ENCODE data around the gene KRT32. TPM values are rescaled to one million over a fixed set of nuclear protein-coding genes. Genes with fewer than 3 reads are reported as not detected.

Gene KRT32
- polyA plus RNA-seq, 1 donor (not counting 4 experiments of a cell fraction or from before 2014, with no cell fraction given), result not detected

DNA sequence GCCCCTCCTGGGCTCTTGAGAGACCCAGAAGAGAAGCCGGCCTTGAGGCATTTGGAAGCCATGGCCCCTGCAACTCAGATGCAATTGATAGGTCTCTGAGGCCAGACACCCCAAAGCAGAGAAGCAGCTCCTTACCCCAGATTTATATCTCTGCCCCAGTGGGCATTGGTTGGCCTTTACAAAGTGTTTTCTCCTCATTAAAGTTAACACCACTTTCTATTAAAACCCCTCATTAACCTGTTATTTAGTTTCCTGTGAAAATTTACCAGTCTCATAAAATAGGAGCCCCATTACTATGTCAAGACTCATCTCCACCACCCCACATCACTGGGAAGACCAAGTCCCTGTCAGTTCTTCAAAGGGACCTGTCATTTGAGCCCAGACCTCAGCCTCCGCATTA, 13.8 kb upstream of the KRT32 start, which contains the start of gene KRT35:
TSS of gene KRT35 (minus strand) at position 116 of the 400 bp plus-strand sequence. CDS start at position 62, 54 bp downstream.
- no peak within 1 kb of the TSS for H3K9ac ChIP-seq (ENCODE audit: control insufficient read depth, extremely low read depth, insufficient read depth, low read length)
- no peaks in the 10 kb centered on the region for H4K20me1 ChIP-seq (ENCODE audit: control insufficient read depth, extremely low read depth, insufficient read depth, low read length)
- no peaks in the 10 kb centered on the region for H3K9me1 ChIP-seq (ENCODE audit: control insufficient read depth, extremely low read depth, insufficient read depth, low read length)
- H3K36me3 ChIP-seq (ENCODE audit: control insufficient read depth in 2 of 2, extremely low read depth in 1 of 2, insufficient read depth in 2 of 2, low read length in 2 of 2), result no peaks in the 10 kb centered on the region
- FAIRE-seq (no peak), DNase-seq (ENCODE audit: low read depth, low spot score) (no peak)
- dilution Hi-C loops (cut with MboI; ENCODE audit: extremely low pct_ligation_motif_present, low sequenced_read_pairs), result no loop called here
- no peak within 1 kb of the TSS for H2AFZ ChIP-seq (ENCODE audit: control insufficient read depth, low read length)
- no peak within 1 kb of the TSS for H3K4me2 ChIP-seq (ENCODE audit: control insufficient read depth, extremely low read depth, insufficient read depth, low read depth, low read length)
- H3K9me3 ChIP-seq (ENCODE audit: control insufficient read depth, low read depth, low read length), result no peaks in the 10 kb centered on the region
- H3K27ac ChIP-seq (ENCODE audit: control insufficient read depth, insufficient read depth, low read length), result no peak within 1 kb of the TSS
- no peak for TF ChIP-seq CTCF (optimal IDR thresholded peaks at IDR 0.05 in 1 of 3, IDR thresholded peaks at IDR 0.05 in 1 of 3, conservative IDR thresholded peaks at IDR 0.05 in 1 of 3; ENCODE audit: extremely low read depth in 1 of 3, insufficient read depth in 2 of 3, low read length in 3 of 3)
- TF ChIP-seq EZH2 (IDR thresholded peaks at IDR 0.05; ENCODE audit: low read length), result no peak
- no peak within 1 kb of the TSS for H3K4me3 ChIP-seq (ENCODE audit: control insufficient read depth in 2 of 3, extremely low read depth in 1 of 3, insufficient read depth in 2 of 3, low read depth in 1 of 3, low read length in 3 of 3)
- no peaks in the 10 kb centered on the region for H3K79me2 ChIP-seq (ENCODE audit: control insufficient read depth, insufficient read depth, low read length)
- H3K27me3 ChIP-seq (ENCODE audit: control insufficient read depth, extremely low read depth, insufficient read depth, low read length), result no peaks in the 10 kb centered on the region
- no peaks in the 10 kb centered on the region for H3K4me1 ChIP-seq (ENCODE audit: control insufficient read depth, extremely low read depth, insufficient read depth, low read length)

DNA sequence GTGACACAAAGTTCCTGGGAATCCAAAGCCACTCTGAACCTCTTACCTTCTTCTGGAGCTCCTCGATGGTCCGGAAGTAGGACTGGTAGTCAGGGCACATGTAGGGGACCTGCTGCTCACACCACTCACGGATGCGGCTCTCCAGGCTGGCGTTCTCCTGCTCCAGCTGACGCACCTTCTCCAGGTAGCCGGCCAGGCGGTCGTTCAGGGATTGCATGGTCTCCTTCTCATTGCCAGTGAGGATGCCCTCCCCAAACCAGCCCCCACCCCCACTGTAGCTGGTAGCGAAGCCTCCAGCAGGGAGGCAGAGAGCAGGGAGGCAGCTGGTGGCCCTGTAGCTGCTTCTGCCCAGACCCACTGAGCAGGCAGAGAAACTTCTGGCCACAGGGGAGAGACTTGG, 13.4 kb upstream of the KRT32 start:
- Histone ChIP-seq H3K4me2 (ENCODE audit: control insufficient read depth, extremely low read depth, insufficient read depth, low read depth, low read length) (no peak overlapping the region), H3K36me3 (ENCODE audit: control insufficient read depth in 2 of 2, extremely low read depth in 1 of 2, insufficient read depth in 2 of 2, low read length in 2 of 2) (no peaks in the 10 kb centered on the region), H3K27me3 (ENCODE audit: control insufficient read depth, extremely low read depth, insufficient read depth, low read length) (no peaks in the 10 kb centered on the region), H3K4me1 (ENCODE audit: control insufficient read depth, extremely low read depth, insufficient read depth, low read length) (no peaks in the 10 kb centered on the region), H3K9me1 (ENCODE audit: control insufficient read depth, extremely low read depth, insufficient read depth, low read length) (no peaks in the 10 kb centered on the region), H3K9me3 (ENCODE audit: control insufficient read depth, low read depth, low read length) (no peaks in the 10 kb centered on the region), H2AFZ (ENCODE audit: control insufficient read depth, low read length) (no peak overlapping the region), H3K9ac (ENCODE audit: control insufficient read depth, extremely low read depth, insufficient read depth, low read length) (no peak overlapping the region), H4K20me1 (ENCODE audit: control insufficient read depth, extremely low read depth, insufficient read depth, low read length) (no peaks in the 10 kb centered on the region), H3K27ac (ENCODE audit: control insufficient read depth, insufficient read depth, low read length) (no peak overlapping the region), H3K4me3 (ENCODE audit: control insufficient read depth in 2 of 3, extremely low read depth in 1 of 3, insufficient read depth in 2 of 3, low read depth in 1 of 3, low read length in 3 of 3) (no peak overlapping the region), H3K79me2 (ENCODE audit: control insufficient read depth, insufficient read depth, low read length) (no peaks in the 10 kb centered on the region)
- no peak for DNase-seq (ENCODE audit: low read depth, low spot score)
- no peak for FAIRE-seq
- TF ChIP-seq EZH2 (IDR thresholded peaks at IDR 0.05; ENCODE audit: low read length) (no peak), CTCF (optimal IDR thresholded peaks at IDR 0.05 in 1 of 3, IDR thresholded peaks at IDR 0.05 in 1 of 3, conservative IDR thresholded peaks at IDR 0.05 in 1 of 3; ENCODE audit: extremely low read depth in 1 of 3, insufficient read depth in 2 of 3, low read length in 3 of 3) (no peak)
- dilution Hi-C loops (cut with MboI; ENCODE audit: extremely low pct_ligation_motif_present, low sequenced_read_pairs), result no loop called here

Data from keratinocyte (primary cell).